Loucy (cell line): Measurements from ENCODE around the gene RUVBL1.

Experiments
- H2AFZ ChIP-seq: fragments of 200-600 bp; sonication (generic); 2 replicates; pipeline ENCODE4 v1.6.0; 2016; ENCODE audit warnings: antibody characterized with exemption, mild to moderate bottlenecking, low read length, moderate library complexity
- H3F3A ChIP-seq: fragments of 200-600 bp; 2 replicates; pipeline ENCODE4 v1.6.0; 2016; ENCODE audit warnings: antibody characterized with exemption, low read depth, mild to moderate bottlenecking
- H3K27me3 ChIP-seq: fragments of 200-600 bp; sonication (generic); 2 replicates; pipeline ENCODE4 v1.6.1; 2014; ENCODE audit warnings: low read length, mild to moderate bottlenecking; ENCODE audit not compliant: insufficient read depth, poor library complexity, severe bottlenecking
- H3K36me3 ChIP-seq: fragments of 200-600 bp; sonication (generic); 2 replicates; pipeline ENCODE4 v1.6.1; 2016; ENCODE audit warnings: low read length; ENCODE audit not compliant: insufficient read depth
- H3K4me1 ChIP-seq: fragments of 200-600 bp; sonication (generic); 2 replicates; pipeline ENCODE4 v1.5.1; 2014; ENCODE audit warnings: low read length, mild to moderate bottlenecking; ENCODE audit not compliant: insufficient read depth, poor library complexity, severe bottlenecking
- H3K4me2 ChIP-seq: fragments of 200-600 bp; sonication (generic); 2 replicates; pipeline ENCODE4 v1.6.0; 2014; ENCODE audit warnings: antibody characterized with exemption, low read length, low read depth, mild to moderate bottlenecking; ENCODE audit not compliant: poor library complexity, severe bottlenecking
- H3K4me3 ChIP-seq: fragments of 200-600 bp; sonication (generic); 2 replicates; pipeline ENCODE4 v1.5.1; 2014; ENCODE audit warnings: low read length, mild to moderate bottlenecking, mixed read lengths; ENCODE audit not compliant: poor library complexity, severe bottlenecking
- H3K79me2 ChIP-seq: fragments of 200-600 bp; sonication (generic); 2 replicates; pipeline ENCODE4 v1.6.1; 2014; ENCODE audit warnings: low read length; ENCODE audit not compliant: insufficient read depth
- H3K9ac ChIP-seq: fragments of 200-600 bp; sonication (generic); 2 replicates; pipeline ENCODE4 v1.6.0; 2014; ENCODE audit warnings: mild to moderate bottlenecking, low read depth, low read length, moderate library complexity; ENCODE audit not compliant: poor library complexity, severe bottlenecking
- H3K9me2 ChIP-seq: fragments of 200-600 bp; sonication (generic); replicated peaks from 2 replicates; pipeline ENCODE4 v1.6.1; 2016; ENCODE audit warnings: low read depth, low read length, mixed read lengths
- H3K9me3 ChIP-seq: fragments of 200-600 bp; sonication (generic); 2 replicates; pipeline ENCODE4 v1.6.1; 2014; ENCODE audit warnings: mild to moderate bottlenecking, antibody characterized with exemption, low read length, low read depth; ENCODE audit not compliant: insufficient read depth
- H4K20me1 ChIP-seq: fragments of 200-600 bp; sonication (generic); 2 replicates; pipeline ENCODE4 v1.6.0; 2014; ENCODE audit warnings: antibody characterized with exemption, low read length, mild to moderate bottlenecking; ENCODE audit not compliant: insufficient read depth, poor library complexity, severe bottlenecking
- CTCF ChIP-seq: fragments of 200-600 bp; sonication (generic); conservative IDR thresholded peaks from 2 replicates; pipeline ENCODE4 v1.5.1; 2014; ENCODE audit warnings: mild to moderate bottlenecking, antibody characterized with exemption, low read length
- EZH2phosphoT487 ChIP-seq: fragments of 200-600 bp; IDR thresholded peaks from 2 replicates; pipeline ENCODE4 v1.6.1; 2018; ENCODE audit warnings: antibody characterized with exemption, mild to moderate bottlenecking, moderate library complexity, borderline replicate concordance

The RUVBL1 gene

GRCh38 chr3:128040660-128041059 lies 83.0 kb downstream of the RUVBL1 start:
- no peaks in the 10 kb centered on the region for H3K27me3 ChIP-seq
- no peaks in the 10 kb centered on the region for H3K79me2 ChIP-seq
- no peaks in the 10 kb centered on the region for H3F3A ChIP-seq
- peaks cover 6% of the 10 kb centered on the region for H3K4me1 ChIP-seq
- no peaks in the 10 kb centered on the region for H4K20me1 ChIP-seq
- H3K9ac ChIP-seq, result no peak overlapping the region
- TF ChIP-seq CTCF (no peak), EZH2phosphoT487 (no peak)
- H3K4me2 ChIP-seq, result no peak overlapping the region
- no peak overlapping the region for H3K4me3 ChIP-seq
- no peaks in the 10 kb centered on the region for H3K9me3 ChIP-seq
- no peaks in the 10 kb centered on the region for H3K36me3 ChIP-seq
- no peak overlapping the region for H2AFZ ChIP-seq
- no peaks in the 10 kb centered on the region for H3K9me2 ChIP-seq

GRCh38 chr3:128040041-128040440 lies 83.6 kb downstream of the RUVBL1 start:
- H3K4me3 ChIP-seq, result no peak overlapping the region

DNA sequence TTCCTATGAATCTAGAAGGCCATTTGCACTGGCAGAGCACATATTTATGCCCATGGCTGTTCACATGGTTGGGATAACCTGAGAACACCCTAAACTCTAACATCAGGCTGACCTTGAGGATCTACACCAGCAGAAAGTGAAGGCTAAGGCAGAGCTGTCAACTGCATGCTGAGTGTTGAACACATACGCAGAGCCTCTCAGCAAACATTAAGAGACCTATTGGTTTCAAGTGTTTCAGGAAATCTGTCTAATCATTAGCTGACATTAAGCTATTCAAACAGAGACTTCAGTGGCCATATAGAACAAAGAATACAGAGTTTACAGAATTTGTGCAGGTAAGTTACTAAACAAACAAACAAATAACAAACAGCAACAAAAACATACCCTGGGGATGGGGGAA lies 87.5 kb downstream of the RUVBL1 start:
- Histone ChIP-seq H3K4me1 (peaks cover 32% of the 10 kb centered on the region), H3F3A (no peaks in the 10 kb centered on the region), H3K36me3 (no peaks in the 10 kb centered on the region), H3K79me2 (no peaks in the 10 kb centered on the region), H3K27me3 (no peaks in the 10 kb centered on the region), H3K9me2 (no peaks in the 10 kb centered on the region), H2AFZ (peak overlapping the region; percentile 58; the same call in 1 of the 2 replicates), H4K20me1 (no peaks in the 10 kb centered on the region), H3K4me3 (no peak overlapping the region), H3K4me2 (no peak overlapping the region), H3K9me3 (no peaks in the 10 kb centered on the region), H3K9ac (no peak overlapping the region)
- TF ChIP-seq EZH2phosphoT487 (no peak), CTCF (no peak)

More at GRCh38 chr3:128040041-128040440, 83.6 kb downstream of the RUVBL1 start:
- Histone ChIP-seq H3K4me2 (no peak overlapping the region), H2AFZ (no peak overlapping the region), H4K20me1 (no peaks in the 10 kb centered on the region), H3K9ac (no peak overlapping the region), H3F3A (no peaks in the 10 kb centered on the region), H3K79me2 (no peaks in the 10 kb centered on the region), H3K27me3 (no peaks in the 10 kb centered on the region), H3K9me3 (no peaks in the 10 kb centered on the region), H3K4me1 (peaks cover 12% of the 10 kb centered on the region), H3K36me3 (no peaks in the 10 kb centered on the region), H3K9me2 (no peaks in the 10 kb centered on the region)
- no peak for TF ChIP-seq EZH2phosphoT487
- no peak for TF ChIP-seq CTCF
